Left ventricle myocardium inferior (tissue), 1 donor: Measurements from ENCODE around the gene MYBBP1A. TPM values are rescaled to one million over a fixed set of nuclear protein-coding genes. Genes with fewer than 3 reads are reported as not detected.

Experiments used
- DNase-seq: peaks from one replicate; pipeline ENCODE4 v3.0.0-alpha.2; 2020
- H3K27ac ChIP-seq: fragments of 200-600 bp; replicated peaks from 2 replicates; pipeline ENCODE4 v1.8.0; 2021
- H3K27me3 ChIP-seq: fragments of 200-600 bp; 2 replicates; pipeline ENCODE4 v1.8.0; 2021; ENCODE audit warnings: low read depth
- H3K36me3 ChIP-seq: fragments of 200-600 bp; 2 replicates; pipeline ENCODE4 v1.8.0; 2021
- H3K4me1 ChIP-seq: fragments of 200-600 bp; 2 replicates; pipeline ENCODE4 v1.8.0; 2021
- H3K4me3 ChIP-seq: fragments of 200-600 bp; 2 replicates; pipeline ENCODE4 v1.8.0; 2021; ENCODE audit warnings: mild to moderate bottlenecking, moderate library complexity
- H3K9me3 ChIP-seq: fragments of 200-600 bp; replicated peaks from 2 replicates; pipeline ENCODE4 v1.8.0; 2021
- intact Hi-C: fragments of 100-400 bp; cut with micrococcal nuclease; formaldehyde crosslinking; loops from one replicate; pipeline ENCODE4 v1.11.0; 2022
- total RNA-seq: library from RNA; stranded (reverse); fragmentation: NEBNext Ultra II Directional; extraction: Animal tissue kit (Norgen Biotek cat#: 25700); gene quantifications from one replicate; pipeline ENCODE4 v1.2.1, GENCODE V29; 2021
- TF ChIP-seq, protein P1 (sequence below): fragments of 200-600 bp; IDR thresholded peaks from 2 replicates; pipeline ENCODE4 v1.8.0; 2021; ENCODE audit warnings: antibody characterized with exemption, mild to moderate bottlenecking, borderline replicate concordance
- donor health status: DM: no; HTN: yes; CAD: no; lungs with severe emphysema.

The MYBBP1A gene
- total RNA-seq, 1 donor from 2014 or later, result 21.3 TPM

DNA sequence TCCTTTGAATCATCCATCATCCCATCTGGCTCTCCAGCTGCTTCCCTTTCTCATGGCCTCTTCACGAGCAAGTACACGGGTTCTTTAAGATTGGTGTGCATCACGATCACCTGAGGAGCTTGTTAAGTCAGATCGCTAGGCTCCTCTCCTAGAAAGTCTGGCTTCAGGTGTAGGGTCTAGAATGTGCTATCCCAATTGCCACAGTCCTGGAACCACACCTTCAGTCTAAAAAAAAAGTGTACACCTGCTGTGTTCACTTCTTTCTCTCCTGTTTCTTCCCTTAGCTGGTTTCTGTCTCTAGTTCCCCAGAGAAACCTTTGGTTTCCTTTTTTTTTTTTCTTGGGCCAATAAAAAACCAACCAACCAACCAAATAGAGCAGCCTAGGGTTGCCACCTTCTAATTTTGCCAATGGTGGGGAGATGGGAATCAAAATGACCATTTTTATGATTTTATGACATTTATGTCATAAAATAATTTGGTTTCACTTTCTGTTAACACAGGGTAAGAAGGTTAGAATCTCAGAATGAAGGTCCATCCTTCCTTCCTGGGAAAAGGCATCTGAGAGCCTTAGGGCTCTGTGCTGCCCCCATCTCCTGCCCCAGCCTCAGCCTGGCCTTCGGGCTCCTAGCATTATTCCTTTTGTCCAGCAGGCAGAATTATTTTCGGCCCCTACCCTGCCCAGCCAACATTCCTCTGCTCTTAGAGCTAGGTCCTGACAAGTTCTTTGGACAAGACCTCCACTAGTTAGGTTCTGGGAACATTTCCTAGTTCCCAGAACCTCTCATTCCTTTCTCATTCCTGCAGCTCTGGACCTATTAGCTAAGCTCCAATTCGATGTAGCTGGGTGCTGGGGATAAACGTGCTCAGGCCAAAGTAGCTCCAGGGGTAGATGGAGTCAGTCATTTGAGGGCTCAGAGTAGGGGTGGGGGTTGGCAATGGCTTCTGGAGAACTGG is 7.1 kb upstream of the MYBBP1A start:
- Histone ChIP-seq H3K9me3 (no peaks in the 10 kb centered on the region), H3K36me3 (no peaks in the 10 kb centered on the region), H3K27ac (no peak overlapping the region), H3K4me1 (peaks cover 27% of the 10 kb centered on the region), H3K27me3 (no peaks in the 10 kb centered on the region), H3K4me3 (no peak overlapping the region)
- intact Hi-C loops, result no loop called here
- TF ChIP-seq, protein P1, sequence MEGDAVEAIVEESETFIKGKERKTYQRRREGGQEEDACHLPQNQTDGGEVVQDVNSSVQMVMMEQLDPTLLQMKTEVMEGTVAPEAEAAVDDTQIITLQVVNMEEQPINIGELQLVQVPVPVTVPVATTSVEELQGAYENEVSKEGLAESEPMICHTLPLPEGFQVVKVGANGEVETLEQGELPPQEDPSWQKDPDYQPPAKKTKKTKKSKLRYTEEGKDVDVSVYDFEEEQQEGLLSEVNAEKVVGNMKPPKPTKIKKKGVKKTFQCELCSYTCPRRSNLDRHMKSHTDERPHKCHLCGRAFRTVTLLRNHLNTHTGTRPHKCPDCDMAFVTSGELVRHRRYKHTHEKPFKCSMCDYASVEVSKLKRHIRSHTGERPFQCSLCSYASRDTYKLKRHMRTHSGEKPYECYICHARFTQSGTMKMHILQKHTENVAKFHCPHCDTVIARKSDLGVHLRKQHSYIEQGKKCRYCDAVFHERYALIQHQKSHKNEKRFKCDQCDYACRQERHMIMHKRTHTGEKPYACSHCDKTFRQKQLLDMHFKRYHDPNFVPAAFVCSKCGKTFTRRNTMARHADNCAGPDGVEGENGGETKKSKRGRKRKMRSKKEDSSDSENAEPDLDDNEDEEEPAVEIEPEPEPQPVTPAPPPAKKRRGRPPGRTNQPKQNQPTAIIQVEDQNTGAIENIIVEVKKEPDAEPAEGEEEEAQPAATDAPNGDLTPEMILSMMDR, result no peak
- DNase-seq, result no peak

DNA sequence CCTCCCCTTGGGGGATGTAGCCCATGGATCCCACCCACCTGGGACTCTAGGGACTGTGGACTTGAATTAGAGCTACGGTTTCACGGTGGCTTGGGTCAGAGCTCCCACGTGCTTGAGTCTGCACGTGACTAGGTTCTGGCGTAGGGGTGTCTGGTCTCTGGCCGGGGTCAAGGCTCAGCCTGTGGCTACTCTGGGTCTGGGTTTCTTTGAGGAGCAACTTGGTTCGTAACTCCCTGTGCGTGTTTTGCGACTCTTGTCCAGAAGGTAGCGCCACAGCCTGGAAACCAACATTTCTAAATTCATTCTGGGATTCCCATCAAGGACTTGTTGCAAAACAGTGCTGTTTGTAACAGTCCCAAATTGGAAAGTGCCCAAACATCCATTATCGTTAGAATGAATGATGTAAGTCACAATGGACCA is 5.7 kb upstream of the MYBBP1A start:
- Histone ChIP-seq H3K27me3 (no peaks in the 10 kb centered on the region), H3K9me3 (no peaks in the 10 kb centered on the region), H3K4me3 (no peak overlapping the region), H3K4me1 (peaks cover 32% of the 10 kb centered on the region), H3K27ac (no peak overlapping the region), H3K36me3 (no peaks in the 10 kb centered on the region)
- DNase-seq, result no peak
- TF ChIP-seq, protein P1, result no peak
- intact Hi-C loops, result no loop called here

DNA sequence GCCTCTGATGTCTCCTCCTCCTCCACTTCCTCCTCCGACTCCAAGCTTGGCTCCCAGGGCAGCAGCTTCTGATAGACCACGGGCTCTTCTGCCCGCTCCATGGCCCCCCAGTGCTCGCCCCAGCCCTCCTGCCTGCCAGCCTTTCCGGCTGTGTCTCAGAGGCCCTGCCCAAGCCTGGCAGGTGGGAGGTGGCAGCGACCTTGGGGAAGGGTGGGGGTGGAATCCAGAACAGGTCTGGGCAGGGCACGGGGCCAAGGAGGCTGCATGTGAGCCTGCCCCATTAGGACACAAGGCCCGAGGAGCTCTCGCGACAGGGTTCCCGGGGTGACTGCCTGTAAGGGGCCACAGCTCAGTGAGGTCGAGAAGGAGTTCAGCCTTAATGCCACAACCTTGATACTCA is 5.2 kb upstream of the MYBBP1A start, which contains the start of gene GGT6:
Gene GGT6 (minus strand): TSS at position 157 of the 400 bp plus-strand sequence. CDS start 56 bp downstream, at position 101.
- no peaks in the 10 kb centered on the region for H3K9me3 ChIP-seq
- no peak for DNase-seq
- H3K4me3 ChIP-seq, result no peak within 1 kb of the TSS
- no peaks in the 10 kb centered on the region for H3K27me3 ChIP-seq
- peaks cover 32% of the 10 kb centered on the region for H3K4me1 ChIP-seq
- no peaks in the 10 kb centered on the region for H3K36me3 ChIP-seq
- TF ChIP-seq, protein P1, result no peak
- H3K27ac ChIP-seq, result no peak within 1 kb of the TSS
- intact Hi-C loops, result no loop called here

DNA sequence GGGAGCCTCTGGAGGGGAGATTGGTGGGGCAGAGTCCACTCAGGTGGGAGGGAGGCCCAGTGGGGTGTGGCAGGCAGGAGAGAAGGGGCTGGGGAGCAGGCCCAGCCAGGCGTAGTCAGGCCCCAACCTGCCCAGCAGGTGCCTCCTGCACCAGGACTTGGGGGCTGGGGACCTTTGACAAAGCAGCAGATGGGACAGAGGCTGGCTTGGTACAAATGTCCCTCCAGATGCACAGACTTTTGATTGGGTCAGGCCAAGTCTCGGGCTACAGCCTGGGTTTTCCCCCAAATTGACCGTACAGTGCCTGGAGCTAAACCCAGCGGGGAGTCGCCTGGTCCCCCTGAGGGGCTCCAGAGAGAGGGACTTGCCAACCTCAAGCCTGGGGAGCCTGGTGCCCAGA is 4.8 kb upstream of the MYBBP1A start:
- H3K9me3 ChIP-seq, result no peaks in the 10 kb centered on the region
- DNase-seq, result no peak
- no peaks in the 10 kb centered on the region for H3K36me3 ChIP-seq
- H3K27ac ChIP-seq, result no peak overlapping the region
- intact Hi-C loops, result no loop called here
- peaks cover 32% of the 10 kb centered on the region for H3K4me1 ChIP-seq
- H3K27me3 ChIP-seq, result no peaks in the 10 kb centered on the region
- no peak overlapping the region for H3K4me3 ChIP-seq
- TF ChIP-seq, protein P1, result no peak

DNA sequence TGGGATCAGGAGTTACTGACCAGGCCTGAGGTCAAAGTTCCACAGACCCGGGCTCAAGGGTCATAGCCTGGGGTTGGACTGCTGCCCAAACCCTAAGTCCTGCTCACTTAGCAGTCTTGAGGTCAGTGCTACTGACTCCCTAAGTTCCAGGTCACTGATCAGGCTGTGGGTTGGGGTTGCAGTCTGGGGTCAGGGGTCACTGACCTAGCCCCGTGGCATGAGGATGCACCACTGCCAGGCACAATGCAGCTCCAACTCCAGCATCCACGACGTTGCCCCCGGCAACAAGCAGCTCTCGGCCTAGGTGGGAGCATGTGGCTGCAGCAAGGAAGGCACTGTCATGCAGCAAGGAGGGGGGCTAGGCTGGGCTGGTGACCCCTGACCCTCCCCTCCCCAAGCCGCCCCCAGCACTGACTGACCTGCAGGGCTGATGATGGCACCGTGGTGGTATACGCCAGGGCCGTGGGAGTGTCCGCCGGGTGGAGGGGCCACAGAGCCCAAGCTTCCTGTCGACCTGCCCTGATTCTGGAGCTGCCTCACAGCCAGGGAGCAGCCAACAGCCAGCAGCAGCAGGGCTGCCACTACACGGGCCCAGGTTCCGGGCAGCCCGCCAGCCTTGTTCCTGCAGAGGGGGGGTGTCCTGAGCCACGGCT is 4.1 kb upstream of the MYBBP1A start:
- Histone ChIP-seq H3K27me3 (no peaks in the 10 kb centered on the region), H3K36me3 (no peaks in the 10 kb centered on the region), H3K9me3 (no peaks in the 10 kb centered on the region), H3K4me1 (peaks cover 39% of the 10 kb centered on the region), H3K4me3 (no peak overlapping the region), H3K27ac (no peak overlapping the region)
- no peak for DNase-seq
- TF ChIP-seq, protein P1, result no peak
- intact Hi-C loops, result no loop called here
